HG02973 (cell line): ENCODE results near the gene ADCY2.

Source experiments
- ATAC-seq: cut with Tn5 transposase; IDR thresholded peaks from one replicate; pipeline ENCODE4 v1.9.1; 2021; ENCODE audit warnings: moderate library complexity; ENCODE audit not compliant: unreplicated experiment

The ADCY2 gene

DNA sequence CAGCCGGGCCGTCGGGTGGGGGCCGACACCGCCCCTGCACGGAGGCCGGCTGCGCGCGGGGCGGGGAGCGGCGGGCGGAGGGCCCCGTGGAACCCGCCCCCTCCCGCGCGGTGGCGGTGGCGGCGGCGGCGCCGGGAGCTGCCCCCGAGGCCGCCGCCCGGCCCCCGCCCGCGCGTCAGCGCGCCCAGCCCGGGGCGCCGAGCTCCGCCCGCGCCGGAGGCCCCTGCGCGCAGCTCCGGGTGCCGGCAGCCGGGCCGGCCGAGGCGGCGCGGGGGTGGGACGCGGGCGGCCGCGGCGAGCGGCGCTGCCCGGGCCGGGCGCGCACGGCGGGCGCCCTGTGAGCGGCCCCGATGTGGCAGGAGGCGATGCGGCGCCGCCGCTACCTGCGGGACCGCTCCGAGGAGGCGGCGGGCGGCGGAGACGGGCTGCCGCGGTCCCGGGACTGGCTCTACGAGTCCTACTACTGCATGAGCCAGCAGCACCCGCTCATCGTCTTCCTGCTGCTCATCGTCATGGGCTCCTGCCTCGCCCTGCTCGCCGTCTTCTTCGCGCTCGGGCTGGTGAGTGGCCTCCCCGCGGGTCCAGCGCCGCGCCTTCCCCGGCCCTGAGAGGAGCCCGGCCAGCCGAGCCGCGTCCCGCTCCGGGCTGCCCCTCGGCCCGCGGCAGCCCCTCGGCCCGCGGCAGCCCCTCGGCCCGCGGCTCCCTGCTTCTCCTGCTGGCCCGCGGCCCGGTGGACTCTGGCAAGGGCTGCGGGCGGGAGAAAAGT lies at the start of gene ADCY2:
ADCY2 (plus strand) TSS at position 192 of the 766 bp plus-strand sequence; CDS start at position 351, 159 bp downstream.
- no peak for ATAC-seq

DNA sequence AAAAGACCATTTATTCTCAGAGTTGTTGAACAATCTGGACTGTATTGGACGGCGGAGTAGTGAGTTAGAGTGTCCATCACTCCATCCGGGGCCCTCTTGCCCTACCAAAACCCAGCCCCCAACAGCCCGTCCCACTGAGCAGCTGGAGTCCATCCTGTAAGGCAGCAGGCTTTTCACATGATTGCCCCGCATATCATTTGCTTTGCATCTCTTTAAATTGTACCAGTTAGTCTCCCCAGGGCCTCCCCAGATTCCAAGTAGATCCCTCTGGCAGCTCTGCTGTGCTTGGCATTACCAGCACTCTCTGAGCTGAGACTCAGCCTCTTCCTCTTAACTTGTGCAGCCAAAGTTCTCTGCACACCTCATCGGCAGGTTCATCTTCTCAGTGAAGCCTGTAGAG lies 48.6 kb upstream of the ADCY2 start:
- no peak for ATAC-seq

DNA sequence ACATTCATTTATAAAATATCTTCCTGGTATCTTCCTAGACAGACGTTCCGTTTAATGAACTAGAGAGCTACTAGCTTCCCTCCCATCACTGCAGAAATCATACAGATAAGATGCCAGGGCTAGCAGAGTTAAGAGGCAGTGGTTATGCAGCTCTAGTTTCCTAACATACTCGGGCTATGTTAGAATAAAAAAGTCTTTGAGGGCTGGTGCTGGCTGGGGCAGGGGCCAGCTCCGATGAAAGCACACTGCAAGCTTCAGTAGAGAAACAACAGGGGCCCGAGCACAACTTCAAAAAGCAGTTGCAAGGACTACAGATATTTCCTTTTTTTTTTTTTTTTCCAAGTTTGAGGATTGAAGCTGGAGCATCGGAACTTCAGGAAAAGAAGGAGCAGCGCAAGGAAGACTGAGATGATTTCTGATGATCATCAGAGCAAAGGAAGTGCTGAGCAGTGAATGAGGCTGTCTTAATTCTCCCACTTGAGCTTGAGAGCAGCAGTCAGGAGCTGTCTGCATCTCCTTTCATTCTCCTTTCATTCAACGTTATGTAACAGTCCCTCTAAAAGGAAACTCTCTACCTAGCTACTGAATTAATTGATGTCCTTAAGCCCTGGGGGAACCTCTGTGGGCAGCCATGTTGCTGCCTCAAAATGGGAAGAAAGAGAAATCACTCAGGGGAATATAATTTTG lies 47.6 kb upstream of the ADCY2 start:
- ATAC-seq, result no peak

DNA sequence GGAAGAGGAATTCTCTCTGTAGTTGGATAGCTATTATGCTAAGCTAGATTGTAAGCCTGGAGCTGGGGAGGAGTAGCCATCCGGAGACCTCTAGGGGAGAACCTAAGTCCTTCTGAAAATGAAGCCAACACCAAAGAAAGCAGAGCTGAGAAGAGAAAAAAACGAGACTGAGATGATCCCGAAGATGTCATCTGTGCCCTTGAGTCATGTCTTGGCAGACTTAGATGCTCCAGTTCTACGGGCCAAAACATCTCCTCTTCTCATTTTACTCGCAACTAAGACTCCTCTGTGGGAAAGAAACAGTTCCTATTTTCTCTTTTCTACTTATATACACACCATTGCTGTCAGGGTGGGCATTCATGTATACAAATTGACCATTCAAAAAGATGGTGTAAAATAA lies 34.3 kb upstream of the ADCY2 start:
- no peak for ATAC-seq

DNA sequence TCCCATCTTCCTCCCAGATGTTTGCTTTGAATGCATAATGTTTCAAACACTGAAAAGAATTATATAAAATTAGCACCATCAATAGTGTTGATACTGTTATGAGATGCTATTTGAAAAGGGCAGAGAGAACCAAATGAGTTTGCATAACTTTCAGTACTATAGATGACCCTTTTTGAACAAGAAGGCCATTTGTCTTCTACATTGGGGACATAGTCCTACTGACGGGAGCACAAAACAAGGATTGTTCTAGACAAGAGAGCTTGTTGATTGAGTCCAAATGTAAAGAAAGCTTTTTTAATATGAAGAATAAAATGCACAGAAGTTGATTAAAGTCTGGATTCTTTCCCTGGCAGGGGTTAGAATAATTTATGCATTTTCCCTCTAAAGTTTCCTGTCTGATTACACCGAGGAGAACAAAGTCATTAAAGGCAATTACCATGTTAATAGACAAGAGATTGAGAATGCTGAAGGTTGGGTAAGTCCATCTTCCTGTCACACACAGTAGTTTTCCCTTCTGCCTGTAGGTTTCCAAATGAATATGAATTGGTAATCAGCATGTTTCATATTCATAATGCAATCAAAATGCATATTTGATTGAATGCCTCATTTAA lies 32.8 kb upstream of the ADCY2 start:
- no peak for ATAC-seq

DNA sequence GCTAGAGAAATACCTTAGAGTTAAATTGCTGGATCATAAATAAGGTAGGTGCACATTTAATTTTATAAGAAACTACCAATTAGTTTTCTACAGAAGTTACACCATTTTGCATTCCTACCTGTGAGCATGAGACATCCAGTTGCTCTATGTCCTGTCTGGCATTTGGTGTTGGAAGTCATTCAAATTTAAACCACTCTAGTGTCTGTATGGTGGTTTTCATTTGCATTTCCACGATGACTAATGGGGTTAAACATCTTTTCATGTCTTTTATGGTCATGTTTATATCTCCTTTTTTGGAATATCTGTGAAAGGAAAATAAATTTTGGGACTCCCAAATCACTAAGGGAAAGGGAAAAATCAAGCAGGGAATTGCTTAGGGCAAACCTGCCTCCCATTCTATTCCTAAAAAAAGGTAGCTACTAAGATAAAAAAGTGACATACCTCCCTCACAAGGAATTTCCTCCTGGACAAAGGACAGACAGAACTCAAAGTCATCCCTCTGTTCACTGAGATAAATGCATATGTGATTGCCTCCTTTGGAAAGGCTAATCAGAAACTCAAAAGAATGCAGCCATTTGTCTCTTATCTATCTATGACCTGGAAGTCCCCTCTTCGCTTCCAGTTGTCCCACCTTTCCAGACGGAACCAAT lies 31.6 kb upstream of the ADCY2 start:
- ATAC-seq, result no peak

DNA sequence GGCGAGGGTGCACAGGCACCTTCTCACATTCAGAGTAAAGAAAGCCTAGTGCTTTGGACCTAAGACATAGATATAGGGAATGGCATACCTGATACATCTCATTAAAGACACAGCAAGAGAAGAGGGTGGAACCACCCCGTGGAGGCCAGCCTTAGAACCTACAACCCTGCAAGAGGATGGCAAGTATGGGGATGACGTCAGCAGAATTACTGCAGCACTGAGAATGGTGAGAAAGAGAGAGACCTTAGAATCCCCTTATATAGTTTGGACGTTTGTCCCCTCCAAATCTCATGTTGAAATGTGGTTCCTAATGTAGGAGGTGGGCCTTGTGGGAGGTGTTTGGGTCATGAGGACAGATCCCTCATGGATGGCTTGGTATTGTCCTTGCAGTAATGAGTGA lies 28.2 kb upstream of the ADCY2 start:
- no peak for ATAC-seq

DNA sequence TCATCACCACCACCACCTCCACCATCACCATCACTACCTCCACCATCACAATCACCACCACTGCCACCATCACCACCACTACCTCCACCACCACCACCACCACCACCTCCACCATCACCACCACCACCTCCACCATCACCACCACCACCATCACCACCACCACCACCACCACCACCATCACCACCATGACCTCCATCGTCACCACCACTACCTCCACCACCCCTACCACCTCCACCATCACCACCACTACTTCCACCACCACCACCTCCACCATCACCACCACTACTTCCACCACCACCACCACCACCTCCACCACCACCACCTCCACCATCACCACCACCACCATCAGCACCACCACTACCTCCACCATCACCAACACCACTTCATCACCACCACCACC lies 23.5 kb upstream of the ADCY2 start:
- ATAC-seq, result no peak

DNA sequence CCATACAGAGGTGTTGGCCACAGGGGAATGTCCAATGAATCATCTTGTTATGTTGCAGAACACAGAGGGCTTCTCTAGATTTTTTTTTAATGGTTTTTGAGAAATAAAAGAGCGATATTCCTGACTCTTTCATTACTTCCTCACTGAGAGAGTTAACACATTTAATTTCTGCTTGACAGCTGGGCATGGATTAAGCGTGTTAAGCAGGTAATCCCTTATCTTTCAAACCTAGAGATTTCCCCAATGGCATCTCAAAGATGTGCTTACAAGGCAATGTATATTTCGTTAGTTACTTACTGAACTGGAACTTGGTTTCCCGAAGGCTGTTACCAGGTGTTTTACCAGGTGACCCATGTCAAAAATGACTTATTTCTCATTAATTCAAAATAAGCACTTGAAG lies 21.8 kb upstream of the ADCY2 start:
- ATAC-seq, result no peak

DNA sequence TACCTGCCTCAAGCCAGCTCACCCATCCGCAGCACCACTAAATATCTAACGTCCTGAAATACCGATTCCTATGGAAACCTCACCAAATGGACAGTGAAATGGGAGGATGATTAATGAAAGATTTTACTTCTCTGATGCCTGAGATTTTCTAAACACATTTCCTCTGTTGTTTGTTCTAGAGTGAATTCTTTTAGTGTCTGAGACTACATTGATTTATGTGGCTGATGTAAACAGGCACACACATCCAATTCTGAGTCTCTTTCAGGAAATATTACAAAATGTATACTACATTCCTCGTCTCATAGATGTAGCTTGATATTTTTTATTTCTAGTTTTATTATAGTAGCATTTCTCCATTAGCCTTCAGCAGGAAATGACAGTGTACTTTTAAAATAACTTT lies 20.5 kb upstream of the ADCY2 start:
- ATAC-seq, result no peak

DNA sequence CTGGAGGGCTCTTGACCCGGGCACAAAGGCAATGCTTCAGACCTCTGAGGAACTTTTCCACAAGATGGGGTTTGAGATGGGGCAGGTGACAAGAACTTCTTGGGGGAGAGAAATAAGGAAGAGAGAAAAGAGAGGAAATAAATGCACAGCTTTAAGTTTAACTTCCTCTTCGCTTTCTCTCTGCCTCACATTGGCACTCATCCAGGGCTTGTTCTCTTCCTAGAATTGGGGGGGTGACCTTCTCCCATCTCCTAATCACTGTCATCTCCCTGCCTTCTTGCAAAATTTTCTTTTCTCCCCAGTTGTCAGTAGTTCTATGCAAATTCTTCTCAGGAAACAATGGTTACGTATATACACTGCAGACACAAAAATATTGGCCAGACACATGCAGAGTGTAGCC lies 19.1 kb upstream of the ADCY2 start:
- ATAC-seq, result no peak

DNA sequence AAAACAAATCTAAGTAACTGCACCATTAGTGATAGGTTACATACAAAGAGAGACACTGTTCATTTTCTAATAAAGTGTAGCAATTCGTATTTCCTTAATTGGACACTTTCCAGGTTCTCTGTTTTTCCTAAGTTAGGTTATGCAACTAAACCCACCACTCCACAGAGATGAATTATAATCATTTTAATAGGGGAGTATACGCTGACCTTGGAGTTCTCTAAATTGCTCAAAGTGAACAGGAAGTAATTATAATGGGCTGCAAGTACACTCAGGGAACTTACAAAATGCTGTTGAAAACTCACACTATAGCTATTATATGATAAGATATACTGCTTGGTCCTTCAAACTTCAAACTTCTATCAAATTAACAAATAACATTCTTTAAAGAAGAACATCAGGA lies 18.2 kb upstream of the ADCY2 start:
- ATAC-seq, result no peak

DNA sequence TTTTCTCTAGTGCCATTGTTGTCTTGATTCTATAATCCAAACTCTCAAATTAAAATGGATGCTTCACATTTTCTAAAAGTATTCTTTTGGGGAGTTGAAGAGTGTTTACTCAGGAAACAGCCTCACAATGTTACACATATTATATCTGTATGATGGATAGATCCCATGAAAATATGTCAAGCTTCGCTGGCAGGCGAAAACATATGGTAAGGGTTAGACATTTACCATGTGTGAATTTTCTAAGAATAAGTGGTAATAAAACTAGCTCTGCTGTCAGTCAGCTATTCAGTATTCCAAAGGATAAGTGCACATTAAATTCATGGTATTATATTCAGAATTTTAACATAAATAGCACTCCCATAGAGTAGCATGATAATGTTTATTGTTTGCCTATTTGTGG lies 13.3 kb upstream of the ADCY2 start:
- no peak for ATAC-seq

DNA sequence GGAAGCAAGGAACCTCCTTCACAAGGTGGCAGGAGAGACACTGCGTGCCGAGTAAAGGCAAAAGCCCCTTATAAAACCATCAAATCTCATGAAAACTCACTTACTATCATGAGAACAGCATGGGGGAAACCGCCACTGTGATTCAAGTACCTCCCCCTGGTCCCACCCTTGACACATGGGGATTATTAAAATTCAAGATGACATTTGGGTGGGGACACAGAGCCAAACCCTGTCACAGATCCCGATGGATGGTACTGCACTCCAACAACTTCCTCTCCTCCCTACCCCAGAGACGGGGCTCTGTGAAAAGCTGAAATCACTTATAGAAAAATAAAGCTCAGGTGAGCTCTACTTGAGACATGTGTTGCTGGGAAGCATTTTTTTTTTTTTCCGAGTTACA lies 10.3 kb upstream of the ADCY2 start:
- ATAC-seq, result no peak

DNA sequence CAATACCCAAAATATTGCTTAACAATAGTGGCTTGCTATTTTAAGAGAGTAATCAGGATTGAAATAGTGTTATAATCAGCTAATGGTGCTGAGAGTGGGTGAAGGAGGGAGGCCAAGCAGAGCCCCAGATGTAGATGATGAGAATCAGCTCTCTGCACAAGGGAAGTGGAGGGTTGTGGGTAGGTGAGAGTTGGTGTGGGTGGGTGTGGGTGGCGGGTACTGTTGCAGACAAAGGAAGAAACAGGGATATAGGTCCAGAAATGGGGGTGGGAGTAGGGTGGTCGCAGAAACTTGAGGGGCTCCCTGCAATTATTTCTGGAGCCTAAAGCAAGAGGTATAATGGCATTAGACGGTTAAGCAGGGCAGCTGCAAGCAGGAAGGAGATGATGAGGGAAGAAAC lies 7.4 kb upstream of the ADCY2 start:
- no peak for ATAC-seq

DNA sequence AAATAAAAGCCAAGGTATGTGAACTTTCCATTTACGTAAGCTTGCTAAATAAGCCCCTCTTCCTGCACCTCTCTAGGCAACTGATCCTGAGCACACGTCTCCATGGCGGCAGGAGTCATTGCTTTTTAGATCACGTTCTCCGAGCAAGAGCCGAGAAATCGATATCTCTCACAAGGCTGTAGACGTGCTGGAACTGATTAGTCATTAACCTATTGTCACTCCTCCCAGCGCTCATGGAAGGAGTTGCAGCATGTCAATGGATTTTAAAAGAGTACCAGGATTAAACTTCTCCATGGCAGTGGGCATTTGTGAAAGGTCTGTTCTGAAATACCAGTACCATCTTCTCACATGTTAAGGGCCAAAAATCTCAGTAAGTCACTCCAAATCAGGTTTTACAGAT lies 4.7 kb upstream of the ADCY2 start:
- no peak for ATAC-seq

DNA sequence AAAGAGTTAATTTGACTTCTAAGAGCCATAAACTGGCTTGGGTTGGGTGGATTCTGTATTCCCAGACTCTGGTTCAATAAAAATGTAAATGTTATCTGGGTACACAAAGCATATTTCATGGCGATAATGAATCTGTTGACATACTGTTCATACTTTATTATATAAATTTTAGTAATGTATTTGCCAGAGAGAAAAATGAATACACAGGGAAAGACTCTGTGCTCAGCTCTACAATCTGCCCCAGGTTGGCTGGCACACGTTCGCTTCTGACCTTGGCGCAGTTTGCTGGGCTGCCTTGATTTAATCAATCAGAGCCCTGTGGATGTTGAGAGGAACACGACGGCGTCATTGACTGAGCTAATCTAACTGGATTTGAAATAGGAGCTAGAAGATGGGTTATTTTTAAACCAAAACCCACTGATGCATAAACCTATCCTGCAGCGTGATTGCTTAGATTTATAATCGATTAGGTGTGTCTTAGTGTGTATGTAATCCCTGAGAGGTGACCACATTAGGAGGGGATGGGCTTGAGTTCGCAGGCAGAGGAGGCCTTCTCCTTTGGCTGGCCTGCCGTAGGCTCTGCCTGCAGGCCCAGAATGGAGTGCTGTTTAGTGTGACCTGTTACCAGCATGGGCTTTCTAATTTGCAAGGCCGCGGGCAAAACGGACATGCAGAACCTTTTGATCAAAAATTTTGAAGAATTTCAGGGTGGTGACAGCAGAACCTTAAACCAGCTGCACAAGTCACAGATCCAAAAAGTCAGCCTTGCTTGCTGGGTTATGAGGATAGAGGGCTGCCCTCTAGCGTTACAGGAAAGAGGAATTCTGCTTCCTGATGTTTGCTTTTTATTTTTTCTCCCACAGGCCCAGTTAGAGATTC lies 3.9 kb upstream of the ADCY2 start:
- no peak for ATAC-seq

DNA sequence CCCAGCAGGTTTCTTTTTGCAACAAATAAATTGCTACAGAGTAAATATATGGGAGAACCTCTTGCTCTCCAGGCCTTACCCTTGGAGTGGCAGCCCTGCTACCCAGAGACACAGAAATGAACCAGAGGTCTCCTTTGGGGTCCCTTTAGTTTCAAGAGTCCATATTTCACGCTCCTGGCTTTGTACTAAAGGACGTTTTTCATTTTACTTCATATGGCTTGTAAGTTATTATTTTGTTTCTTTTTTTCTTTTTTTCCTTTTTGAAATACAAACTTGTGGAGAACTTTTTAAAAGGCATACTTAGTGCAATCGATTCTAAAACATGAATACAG lies 3.3 kb upstream of the ADCY2 start:
- ATAC-seq, result no peak

DNA sequence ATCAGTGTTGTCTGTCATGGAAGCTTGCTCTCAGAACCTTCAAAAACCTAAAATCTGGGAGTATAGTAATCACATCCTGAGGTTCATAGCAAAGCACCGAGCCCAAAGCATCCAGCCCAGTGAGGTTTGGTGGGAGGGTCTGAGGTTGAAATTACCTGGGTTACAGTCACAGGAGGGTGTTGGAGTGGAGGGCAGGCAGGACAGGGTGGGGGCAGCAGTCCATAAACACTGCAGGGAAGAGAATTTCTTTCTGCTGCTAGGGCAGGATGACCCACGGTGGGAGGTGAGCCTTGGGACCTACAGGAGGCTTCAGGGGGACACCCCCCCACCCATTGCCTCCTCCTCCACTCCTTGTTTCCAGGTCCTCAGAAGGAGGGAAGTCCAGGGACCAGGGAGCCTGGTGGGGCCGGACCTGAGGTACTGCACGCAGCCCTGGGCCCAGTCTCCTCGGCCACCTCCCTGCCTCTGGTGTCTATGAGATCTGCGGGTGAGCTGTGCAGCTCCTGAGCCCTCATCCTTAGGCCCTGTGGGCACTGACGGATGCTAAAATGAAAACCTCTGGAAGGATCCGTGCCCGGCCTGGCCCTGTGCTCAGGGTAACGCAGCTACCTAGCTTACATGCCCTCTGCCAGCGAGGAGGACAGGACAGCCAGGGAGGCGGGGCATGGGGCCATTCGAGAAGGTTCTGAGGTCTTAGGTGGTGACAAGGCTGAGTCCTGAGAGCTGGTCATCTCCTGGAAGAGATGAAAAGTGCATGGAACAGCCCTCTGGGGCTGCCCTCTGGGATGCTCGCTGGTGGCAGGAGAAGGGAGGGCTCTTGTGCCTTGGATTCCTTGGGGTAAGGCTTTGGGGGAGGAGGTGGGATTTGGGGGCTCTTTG lies 1.8 kb upstream of the ADCY2 start:
- no peak for ATAC-seq

DNA sequence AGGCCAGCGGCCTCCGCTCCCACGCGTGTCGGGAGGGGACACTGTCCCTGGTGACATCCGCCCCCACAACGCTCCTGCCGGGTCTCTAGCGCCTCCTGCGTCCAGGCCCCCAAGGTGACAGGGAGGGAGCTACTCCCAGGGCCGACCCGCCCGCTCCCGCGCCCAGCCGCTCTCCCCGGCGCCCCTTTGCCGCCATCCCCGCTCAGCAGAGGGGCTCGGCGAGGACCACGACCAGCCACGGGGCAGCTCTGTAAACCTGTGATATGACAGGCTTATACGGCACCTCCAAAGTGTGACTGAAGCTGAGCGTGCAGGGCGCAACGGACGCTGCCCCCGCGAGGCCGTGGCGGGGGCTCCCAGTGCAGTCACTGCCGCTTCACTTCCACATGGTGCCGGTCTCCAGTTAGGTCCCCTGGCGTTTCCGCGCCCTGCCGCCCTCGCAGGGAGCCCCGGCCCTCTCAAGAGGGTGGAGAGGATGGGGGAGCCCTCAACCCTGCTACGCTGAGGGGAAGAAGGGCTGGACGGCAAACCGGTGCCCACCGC lies 978 bp upstream of the ADCY2 start:
- ATAC-seq, result no peak
